ENCODE results near the gene COL12A1.

Gene COL12A1

GRCh38 chr6:75167851-75168250 lies 38.0 kb downstream of the COL12A1 start:
- no peak for TF ChIP-seq GABPA (IDR thresholded peaks at IDR 0.05; ENCODE audit: low read depth)
- no peak for TF ChIP-seq POLR2AphosphoS5 (IDR thresholded peaks at IDR 0.05; ENCODE audit: low read depth)
- TF ChIP-seq REST (IDR thresholded peaks at IDR 0.05; ENCODE audit: insufficient replicate concordance, low read depth) = no peak
- TF ChIP-seq SPI1 (IDR thresholded peaks at IDR 0.05; ENCODE audit: borderline replicate concordance, low read depth) = no peak
- TF ChIP-seq CTCF (IDR thresholded peaks at IDR 0.05; ENCODE audit: insufficient read depth, low read length) = no peak
- Histone ChIP-seq H3K27me3 (ENCODE audit: insufficient read depth, poor library complexity, severe bottlenecking) (no peaks in the 10 kb centered on the region), H3K27ac (replicated peaks) (no peak overlapping the region), H3K4me3 (replicated peaks; ENCODE audit: insufficient read depth, low read length) (no peak overlapping the region)
- no peak for DNase-seq (ENCODE audit: low read depth in 1 of 2, low spot score in 1 of 2)

GRCh38 chr6:75167325-75167724 lies 38.5 kb downstream of the COL12A1 start:
- TF ChIP-seq SPI1 (IDR thresholded peaks at IDR 0.05; ENCODE audit: borderline replicate concordance, low read depth) (no peak), GABPA (IDR thresholded peaks at IDR 0.05; ENCODE audit: low read depth) (no peak), CTCF (IDR thresholded peaks at IDR 0.05; ENCODE audit: insufficient read depth, low read length) (no peak), POLR2AphosphoS5 (IDR thresholded peaks at IDR 0.05; ENCODE audit: low read depth) (no peak), REST (IDR thresholded peaks at IDR 0.05; ENCODE audit: insufficient replicate concordance, low read depth) (no peak)
- H3K27me3 ChIP-seq (ENCODE audit: insufficient read depth, poor library complexity, severe bottlenecking) = no peaks in the 10 kb centered on the region
- no peak overlapping the region for H3K27ac ChIP-seq (replicated peaks)
- H3K4me3 ChIP-seq (replicated peaks; ENCODE audit: insufficient read depth, low read length) = no peak overlapping the region
- no peak for DNase-seq (ENCODE audit: low read depth in 1 of 2, low spot score in 1 of 2)

GRCh38 chr6:75166773-75167172 lies 39.1 kb downstream of the COL12A1 start:
- Histone ChIP-seq H3K4me3 (replicated peaks; ENCODE audit: insufficient read depth, low read length) (no peak overlapping the region), H3K27ac (replicated peaks) (no peak overlapping the region), H3K27me3 (ENCODE audit: insufficient read depth, poor library complexity, severe bottlenecking) (no peaks in the 10 kb centered on the region)
- no peak for DNase-seq (ENCODE audit: low read depth in 1 of 2, low spot score in 1 of 2)
- TF ChIP-seq POLR2AphosphoS5 (IDR thresholded peaks at IDR 0.05; ENCODE audit: low read depth) (no peak), CTCF (IDR thresholded peaks at IDR 0.05; ENCODE audit: insufficient read depth, low read length) (no peak), SPI1 (IDR thresholded peaks at IDR 0.05; ENCODE audit: borderline replicate concordance, low read depth) (no peak), GABPA (IDR thresholded peaks at IDR 0.05; ENCODE audit: low read depth) (no peak), REST (IDR thresholded peaks at IDR 0.05; ENCODE audit: insufficient replicate concordance, low read depth) (no peak)

Data from HL-60 (cell line).